ENCODE results near the gene ATG2B.
A peak's percentile ranks its signal among the peaks of the same experiment; 100 is the strongest.

ATG2B gene

DNA sequence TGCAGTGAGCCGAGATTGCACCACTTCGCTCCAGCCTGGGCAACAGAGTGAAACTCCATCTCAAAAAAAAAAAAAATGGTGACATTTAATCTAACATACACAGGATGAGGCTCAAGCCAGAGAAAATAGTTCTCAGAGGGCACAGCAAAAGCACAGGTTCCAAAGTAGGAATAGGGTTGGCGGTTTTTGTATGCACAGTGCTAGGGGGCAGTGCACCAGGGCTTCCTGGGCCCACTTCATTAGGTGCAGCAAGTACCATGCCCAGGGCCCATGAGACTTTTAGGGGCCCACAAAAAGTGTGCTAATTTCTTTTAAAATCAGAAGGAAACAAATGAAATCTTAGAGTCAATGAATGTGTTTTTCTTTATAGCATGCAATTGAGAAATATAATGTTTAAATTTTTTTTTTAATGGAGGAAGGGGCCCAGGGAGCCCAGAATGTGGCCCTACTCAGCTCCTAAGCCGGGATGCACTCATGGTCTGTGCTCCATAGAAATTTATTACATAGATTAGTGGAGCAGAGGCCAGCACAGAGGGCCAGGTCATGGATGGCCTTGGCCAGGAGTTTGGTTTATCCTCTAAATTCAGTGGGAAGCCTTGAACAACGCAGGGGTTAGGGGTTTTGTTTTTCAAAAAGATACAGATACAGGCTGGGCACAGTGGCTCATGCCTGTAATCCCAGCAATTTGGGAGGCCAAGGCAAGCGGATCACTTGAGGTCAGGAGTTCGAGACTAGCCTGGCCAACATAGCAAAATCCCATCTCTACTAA is 31.1 kb upstream of the ATG2B start:
- no peak overlapping the region for H3K23ac ChIP-seq (ENCODE audit: low read depth, low read length, poor library complexity)
- H2BK15ac ChIP-seq (ENCODE audit: low read length) = no peak overlapping the region
- H3K4ac ChIP-seq (ENCODE audit: low read length) = no peak overlapping the region
- no peak overlapping the region for H4K8ac ChIP-seq (ENCODE audit: low read depth, low read length)
- H3K9ac ChIP-seq (ENCODE audit: low read depth, low read length, poor library complexity) = no peak overlapping the region
- H3K4me1 ChIP-seq (ENCODE audit: control insufficient read depth in 2 of 2, insufficient read depth in 1 of 2, low read depth in 1 of 2, low read length in 2 of 2) = peaks cover 2 to 5% of the 10 kb centered on the region in 2 donors
- no CpG with 5 or more reads among the region's 7 CpGs for WGBS, 2 donors (ENCODE audit: extremely low coverage in 2 of 2, insufficient read length in 2 of 2, insufficient replicate concordance in 1 of 2)
- no peak overlapping the region for H3K27ac ChIP-seq (replicated peaks; ENCODE audit: low read length)
- H3K4me3 ChIP-seq (ENCODE audit: low read length in 2 of 2) = no peak overlapping the region
- no peak overlapping the region for H3K14ac ChIP-seq (ENCODE audit: low read length)
- H2BK12ac ChIP-seq (ENCODE audit: low read length) = no peak overlapping the region
- no peak for DNase-seq (ENCODE audit: low spot score)
- H3K79me1 ChIP-seq (ENCODE audit: low read depth, low read length) = no peaks in the 10 kb centered on the region
- no peak overlapping the region for H2AFZ ChIP-seq (ENCODE audit: low read length)
- no peak overlapping the region for H3K4me2 ChIP-seq (ENCODE audit: insufficient read depth, low read length, poor library complexity, severe bottlenecking)
- peaks cover 0 to 10% (median 7%) of the 10 kb centered on the region in 3 experiments for H3K27me3 ChIP-seq (ENCODE audit: control insufficient read depth in 3 of 3, insufficient read depth in 3 of 3, low read depth in 1 of 3, low read length in 3 of 3)
- no peaks in the 10 kb centered on the region for H3K9me3 ChIP-seq (replicated peaks in 1 of 2; ENCODE audit: control insufficient read depth in 2 of 2, insufficient read depth in 1 of 2, low read depth in 1 of 2, low read length in 2 of 2)
- H2BK5ac ChIP-seq (ENCODE audit: low read length) = no peak overlapping the region
- no peak overlapping the region for H2AK5ac ChIP-seq (ENCODE audit: low read depth, low read length)
- H3K36me3 ChIP-seq (replicated peaks in 1 of 2; ENCODE audit: control insufficient read depth in 2 of 2, insufficient read depth in 2 of 2, low read length in 2 of 2) = no peaks in the 10 kb centered on the region
- H3K18ac ChIP-seq (ENCODE audit: low read length) = no peak overlapping the region
- no peak overlapping the region for H2BK120ac ChIP-seq (ENCODE audit: low read depth, low read length)
- H4K91ac ChIP-seq (ENCODE audit: low read depth, low read length, poor library complexity) = no peak overlapping the region

DNA sequence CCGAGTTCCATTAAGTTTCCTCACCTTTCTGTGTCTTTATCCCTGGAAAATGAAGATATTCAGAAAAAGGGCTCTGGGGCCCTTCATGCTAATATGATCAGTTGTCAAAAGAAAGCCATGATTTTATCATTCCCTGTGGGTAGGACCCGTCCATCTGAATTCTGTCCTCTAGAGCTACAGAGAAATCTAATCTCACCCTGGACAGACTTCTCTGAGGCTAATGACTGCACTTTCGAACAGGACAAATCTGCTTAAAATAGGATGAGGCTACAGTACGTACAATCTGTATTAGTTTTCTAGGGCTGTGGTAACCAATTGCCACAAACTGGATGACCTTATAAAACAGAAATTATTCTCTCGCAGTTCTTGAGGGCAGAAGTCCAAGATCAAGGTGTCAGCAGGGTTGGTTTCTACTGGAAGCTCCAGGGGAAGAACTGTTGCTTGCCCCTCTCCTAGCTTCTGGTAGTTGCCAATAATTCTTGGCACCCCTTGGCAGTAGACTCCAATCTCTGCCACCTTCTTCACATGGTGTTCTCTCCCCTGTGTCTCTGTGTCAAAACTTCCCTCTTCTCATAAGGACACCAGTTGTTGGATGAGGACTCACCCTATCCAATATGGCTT is 30.0 kb upstream of the ATG2B start:
- Histone ChIP-seq H2BK15ac (ENCODE audit: low read length) (no peak overlapping the region), H3K36me3 (replicated peaks in 1 of 2; ENCODE audit: control insufficient read depth in 2 of 2, insufficient read depth in 2 of 2, low read length in 2 of 2) (peaks cover 0 to 6% of the 10 kb centered on the region in 2 donors), H4K8ac (ENCODE audit: low read depth, low read length) (no peak overlapping the region), H4K91ac (ENCODE audit: low read depth, low read length, poor library complexity) (no peak overlapping the region), H3K23ac (ENCODE audit: low read depth, low read length, poor library complexity) (no peak overlapping the region), H3K4me3 (ENCODE audit: low read length in 2 of 2) (no peak overlapping the region), H2BK12ac (ENCODE audit: low read length) (no peak overlapping the region), H2AFZ (ENCODE audit: low read length) (peak overlapping the region; percentile 100), H2AK5ac (ENCODE audit: low read depth, low read length) (no peak overlapping the region), H3K4me1 (ENCODE audit: control insufficient read depth in 2 of 2, insufficient read depth in 1 of 2, low read depth in 1 of 2, low read length in 2 of 2) (peaks cover 2 to 5% of the 10 kb centered on the region in 2 donors), H3K18ac (ENCODE audit: low read length) (no peak overlapping the region), H3K14ac (ENCODE audit: low read length) (no peak overlapping the region), H3K27ac (replicated peaks; ENCODE audit: low read length) (no peak overlapping the region), H2BK120ac (ENCODE audit: low read depth, low read length) (no peak overlapping the region), H3K79me1 (ENCODE audit: low read depth, low read length) (no peaks in the 10 kb centered on the region), H3K9ac (ENCODE audit: low read depth, low read length, poor library complexity) (no peak overlapping the region), H2BK5ac (ENCODE audit: low read length) (no peak overlapping the region), H3K4me2 (ENCODE audit: insufficient read depth, low read length, poor library complexity, severe bottlenecking) (no peak overlapping the region), H3K27me3 (ENCODE audit: control insufficient read depth in 3 of 3, insufficient read depth in 3 of 3, low read depth in 1 of 3, low read length in 3 of 3) (peaks cover 0 to 10% (median 7%) of the 10 kb centered on the region in 3 experiments), H3K4ac (ENCODE audit: low read length) (no peak overlapping the region), H3K9me3 (replicated peaks in 1 of 2; ENCODE audit: control insufficient read depth in 2 of 2, insufficient read depth in 1 of 2, low read depth in 1 of 2, low read length in 2 of 2) (no peaks in the 10 kb centered on the region)
- no CpG with 5 or more reads among the region's 5 CpGs for WGBS, 2 donors (ENCODE audit: extremely low coverage in 2 of 2, insufficient read length in 2 of 2, insufficient replicate concordance in 1 of 2)
- no peak for DNase-seq (ENCODE audit: low spot score)

GRCh38 chr14:96391293-96392118 is 28.4 kb upstream of the ATG2B start:
- H3K27ac ChIP-seq (replicated peaks; ENCODE audit: low read length) = no peak overlapping the region

More at GRCh38 chr14:96391293-96392118, 28.4 kb upstream of the ATG2B start:
- H3K23ac ChIP-seq (ENCODE audit: low read depth, low read length, poor library complexity) = peak overlapping the region; percentile 29
- H2BK15ac ChIP-seq (ENCODE audit: low read length) = no peak overlapping the region
- H3K36me3 ChIP-seq (replicated peaks in 1 of 2; ENCODE audit: control insufficient read depth in 2 of 2, insufficient read depth in 2 of 2, low read length in 2 of 2) = peaks cover 2 to 15% of the 10 kb centered on the region in 2 donors
- peak overlapping the region; percentile 96 for H3K4me2 ChIP-seq (ENCODE audit: insufficient read depth, low read length, poor library complexity, severe bottlenecking)
- H3K4ac ChIP-seq (ENCODE audit: low read length) = no peak overlapping the region
- no peak overlapping the region for H4K91ac ChIP-seq (ENCODE audit: low read depth, low read length, poor library complexity)
- H3K4me3 ChIP-seq (ENCODE audit: low read length in 2 of 2) = peak overlapping the region; percentile 52 to 85
- peaks cover 2% of the 10 kb centered on the region for H3K79me1 ChIP-seq (ENCODE audit: low read depth, low read length)
- H3K9ac ChIP-seq (ENCODE audit: low read depth, low read length, poor library complexity) = no peak overlapping the region
- peak overlapping the region; percentile 94 for H3K14ac ChIP-seq (ENCODE audit: low read length)
- H2AFZ ChIP-seq (ENCODE audit: low read length) = peak overlapping the region; percentile 100
- H2BK12ac ChIP-seq (ENCODE audit: low read length) = peak overlapping the region; percentile 73
- H3K4me1 ChIP-seq (ENCODE audit: control insufficient read depth in 2 of 2, insufficient read depth in 1 of 2, low read depth in 1 of 2, low read length in 2 of 2) = peaks cover 2 to 5% of the 10 kb centered on the region in 2 donors
- H3K27me3 ChIP-seq (ENCODE audit: control insufficient read depth in 3 of 3, insufficient read depth in 3 of 3, low read depth in 1 of 3, low read length in 3 of 3) = peaks cover 0 to 10% (median 7%) of the 10 kb centered on the region in 3 experiments
- H2AK5ac ChIP-seq (ENCODE audit: low read depth, low read length) = no peak overlapping the region
- H4K8ac ChIP-seq (ENCODE audit: low read depth, low read length) = no peak overlapping the region
- no CpG with 5 or more reads among the region's 79 CpGs for WGBS, 2 donors (ENCODE audit: extremely low coverage in 2 of 2, insufficient read length in 2 of 2, insufficient replicate concordance in 1 of 2)
- peak overlapping the region; percentile 93 for H3K18ac ChIP-seq (ENCODE audit: low read length)
- H3K9me3 ChIP-seq (replicated peaks in 1 of 2; ENCODE audit: control insufficient read depth in 2 of 2, insufficient read depth in 1 of 2, low read depth in 1 of 2, low read length in 2 of 2) = no peaks in the 10 kb centered on the region
- H2BK120ac ChIP-seq (ENCODE audit: low read depth, low read length) = no peak overlapping the region
- DNase-seq (ENCODE audit: low spot score) = peak; percentile 95
- H2BK5ac ChIP-seq (ENCODE audit: low read length) = no peak overlapping the region

Measured in neuronal stem cell (in vitro differentiated cells).